Cerebellar cortex (tissue), 1 donor: ENCODE data around the gene ZDHHC11B.
A peak's percentile ranks its signal among the peaks of the same experiment; 100 is the strongest.
"Not testable (repeated sequence)": the region's sequence is repeated elsewhere in the genome, so short reads cannot be mapped to it uniquely, and the experiment has no call there.

Source experiments
- DNase-seq: peaks from one replicate; pipeline ENCODE4 v3.0.0-alpha.2; 2015; ENCODE audit warnings: low spot score

ZDHHC11B gene

GRCh38 chr5:784428-785177 lies at the start of gene ZDHHC11B:
Gene ZDHHC11B (minus strand): TSS chr5:784729. CDS start chr5:766919, 17,810 bp downstream.
- DNase-seq, result peak; percentile 91

- DNase-seq, result not testable (repeated sequence)
Observed at GRCh38 chr5:834013-834412, 49.5 kb upstream of the ZDHHC11B start.

- DNase-seq, result not testable (repeated sequence)
Observed at GRCh38 chr5:828194-828593, 43.7 kb upstream of the ZDHHC11B start.

DNA sequence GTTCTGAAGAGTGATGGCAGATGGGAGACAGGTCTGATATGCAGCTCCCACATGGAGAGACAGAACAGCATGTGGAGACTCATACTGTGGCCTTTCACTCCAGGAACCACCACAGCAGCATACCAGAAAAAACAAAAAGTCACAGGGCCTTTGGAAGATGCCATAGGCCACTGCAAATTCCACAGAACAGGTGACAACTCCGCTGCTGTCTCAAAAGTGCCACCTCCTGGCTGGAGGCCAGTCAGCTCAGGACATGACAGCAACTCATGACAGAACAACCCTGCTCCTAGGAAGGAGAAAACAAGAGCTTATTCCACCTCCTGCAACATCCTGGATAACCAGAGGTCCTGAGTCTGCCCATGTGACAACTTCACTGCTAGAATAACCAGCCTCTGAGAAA lies 41.0 kb upstream of the ZDHHC11B start:
- DNase-seq, result not testable (repeated sequence)

GRCh38 chr5:821504-821903 lies 37.0 kb upstream of the ZDHHC11B start:
- DNase-seq, result peak; percentile 33

DNA sequence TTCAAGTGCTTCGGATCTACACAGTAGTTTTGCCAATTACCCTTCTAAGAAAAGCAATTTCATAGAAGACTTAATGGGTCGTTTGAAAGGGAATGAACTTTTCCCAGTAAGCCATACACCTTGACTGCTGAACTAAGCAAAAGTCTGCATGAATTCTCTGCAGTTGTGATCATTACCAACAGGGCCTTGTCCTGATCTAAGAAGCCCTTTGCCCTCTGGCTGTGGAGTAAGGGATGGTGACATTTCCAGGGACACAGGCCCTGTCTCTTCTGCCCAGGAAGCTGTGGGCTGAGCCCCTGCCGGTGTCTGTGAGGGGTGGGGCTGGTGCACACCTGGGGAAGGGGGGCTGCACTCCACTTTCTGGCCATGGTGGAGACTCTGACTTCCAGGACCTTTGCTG lies 35.7 kb upstream of the ZDHHC11B start:
- DNase-seq, result no peak

GRCh38 chr5:819078-819477 lies 34.5 kb upstream of the ZDHHC11B start:
- no peak for DNase-seq

GRCh38 chr5:816176-816575 lies 31.6 kb upstream of the ZDHHC11B start:
- no peak for DNase-seq

DNA sequence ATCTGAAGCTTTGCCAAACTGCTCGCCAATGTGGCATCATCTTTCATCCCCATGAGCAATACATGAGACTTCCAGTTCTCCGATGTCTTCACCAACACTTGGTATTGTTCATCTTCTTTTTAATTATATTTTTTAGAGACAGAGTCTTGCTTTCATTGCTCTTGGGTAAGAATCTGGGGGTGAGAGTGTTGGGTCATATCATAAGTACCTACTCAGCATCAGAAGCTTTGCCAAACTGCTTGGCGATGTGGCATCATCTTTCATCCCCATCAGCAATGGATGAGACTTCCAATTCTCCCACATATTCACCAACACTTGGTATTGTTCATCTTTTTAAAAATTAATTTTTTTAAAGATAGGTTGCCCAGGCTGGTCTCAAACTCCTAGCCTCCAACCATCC lies 30.9 kb upstream of the ZDHHC11B start:
- DNase-seq, result no peak

GRCh38 chr5:813575-813974 lies 29.0 kb upstream of the ZDHHC11B start:
- DNase-seq, result not testable (repeated sequence)

GRCh38 chr5:811384-811783 lies 26.9 kb upstream of the ZDHHC11B start:
- not testable (repeated sequence) for DNase-seq

DNA sequence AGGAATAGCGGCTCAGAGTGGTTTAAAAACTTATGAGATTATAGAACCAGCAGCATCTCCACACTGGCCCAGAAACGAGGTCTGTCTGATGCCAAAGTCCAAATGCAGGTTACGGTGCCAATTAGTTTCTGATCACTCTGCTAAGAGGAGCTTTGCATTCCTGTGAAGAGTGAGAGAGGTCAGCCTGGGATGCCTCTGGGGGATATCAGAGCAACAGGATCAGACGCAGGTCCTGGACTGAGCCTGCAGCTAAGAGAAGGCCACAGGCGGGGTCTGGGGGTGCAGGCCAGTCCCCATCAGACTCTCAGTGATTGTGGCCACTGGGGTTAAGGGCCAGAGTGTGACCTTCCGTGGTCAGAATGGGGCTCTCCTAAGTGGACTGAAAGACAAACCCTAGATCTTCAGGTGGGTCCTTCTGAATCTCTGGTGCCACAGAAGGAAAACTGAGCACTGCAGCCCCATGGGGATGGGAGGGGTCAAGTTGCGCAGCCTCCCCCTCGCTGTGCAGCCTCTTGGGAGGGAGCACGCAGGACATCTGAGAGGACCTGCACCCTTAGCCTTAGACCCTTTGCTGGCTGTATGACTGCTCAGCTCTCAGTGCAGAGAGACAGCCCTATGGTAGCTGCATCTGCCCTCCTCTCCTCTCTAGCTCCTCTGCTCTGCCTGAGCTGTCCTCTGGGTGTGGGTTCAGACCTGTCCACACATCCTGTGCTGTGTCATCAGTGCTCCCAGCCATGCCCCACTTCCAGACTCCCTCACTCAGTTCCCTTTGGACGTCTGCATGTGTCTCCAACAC lies 23.4 kb upstream of the ZDHHC11B start:
- DNase-seq, result not testable (repeated sequence)

GRCh38 chr5:801472-801871 lies 16.9 kb upstream of the ZDHHC11B start:
- DNase-seq, result no peak

DNA sequence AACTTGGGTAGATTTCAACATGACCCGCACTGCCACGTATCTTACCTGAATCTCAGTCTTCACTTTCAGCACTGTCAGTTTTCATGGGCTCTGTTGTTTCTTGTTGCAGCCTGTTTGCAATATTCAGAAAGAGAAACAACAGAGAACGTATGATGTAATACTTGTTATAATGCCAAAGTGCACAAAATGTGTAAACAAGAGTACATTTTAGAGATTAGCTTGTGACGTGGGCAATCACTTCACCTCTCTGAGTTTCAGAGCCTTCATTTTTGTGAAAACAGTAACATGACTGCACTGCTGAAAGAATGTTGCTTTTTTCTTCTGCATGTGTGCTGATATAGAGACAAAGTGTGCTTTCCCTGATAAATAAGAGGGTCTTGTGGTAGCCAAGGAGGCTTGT lies 16.5 kb upstream of the ZDHHC11B start:
- not testable (repeated sequence) for DNase-seq

- DNase-seq, result not testable (repeated sequence)
Observed at GRCh38 chr5:798505-799138, 14.1 kb upstream of the ZDHHC11B start.

- not testable (repeated sequence) for DNase-seq
Observed at GRCh38 chr5:797986-798385, 13.5 kb upstream of the ZDHHC11B start.

GRCh38 chr5:795873-796272 lies 11.3 kb upstream of the ZDHHC11B start:
- DNase-seq, result not testable (repeated sequence)

- DNase-seq, result not testable (repeated sequence)
Observed at GRCh38 chr5:794948-795347, 10.4 kb upstream of the ZDHHC11B start.

DNA sequence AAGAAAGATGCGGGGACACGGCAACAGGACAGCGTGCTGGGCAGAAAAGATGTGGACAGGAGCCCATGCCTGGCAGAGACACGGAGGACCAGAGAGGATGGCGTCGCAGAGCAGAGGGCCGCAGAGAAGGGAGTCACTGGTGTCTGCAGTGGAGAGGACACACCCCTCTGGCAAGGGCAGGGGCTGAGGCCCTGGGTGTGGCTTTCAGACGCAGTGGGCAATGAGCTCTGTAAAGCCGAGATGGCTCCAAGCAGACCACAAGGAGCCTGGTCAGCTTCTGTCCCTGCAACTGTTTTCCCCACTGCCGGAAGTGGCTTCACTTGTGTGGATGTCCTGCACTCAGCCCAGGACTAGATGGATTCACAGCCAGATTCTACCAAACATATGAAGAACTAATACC lies 4.2 kb upstream of the ZDHHC11B start:
- DNase-seq, result not testable (repeated sequence)

GRCh38 chr5:787857-788233 lies 3.3 kb upstream of the ZDHHC11B start:
- not testable (repeated sequence) for DNase-seq

DNA sequence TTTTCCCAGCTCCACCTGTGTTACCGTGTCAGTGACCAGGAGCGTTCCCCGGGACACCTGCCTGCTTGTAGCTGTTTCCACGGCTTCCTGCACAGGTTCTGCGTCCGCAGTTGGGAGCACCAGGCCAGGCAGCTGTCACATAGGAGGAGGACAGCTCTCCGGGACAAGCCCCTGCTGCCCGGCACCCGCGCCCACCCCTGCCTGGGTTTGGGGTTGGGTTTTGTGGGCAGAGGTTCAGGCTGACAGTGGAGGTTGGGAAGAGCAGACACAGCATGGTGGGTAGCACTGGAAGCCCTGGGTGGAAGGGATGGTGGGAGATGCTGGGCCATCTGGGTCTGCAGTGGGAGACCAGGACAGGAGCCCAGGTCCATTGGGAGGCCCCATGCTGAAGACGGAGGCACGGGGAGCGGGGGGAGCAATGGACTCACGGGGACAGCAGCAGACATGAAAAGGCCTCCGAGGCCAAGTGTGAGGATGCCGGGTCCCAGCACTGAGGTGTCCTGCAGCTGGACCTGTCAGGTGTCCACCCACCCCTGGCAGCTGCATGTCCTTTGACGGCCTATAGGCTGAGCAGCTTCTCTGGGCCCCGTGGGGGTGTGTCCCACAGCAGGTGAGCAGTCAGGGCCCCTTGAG lies 2.8 kb upstream of the ZDHHC11B start:
- not testable (repeated sequence) for DNase-seq

GRCh38 chr5:785181-785705 lies 714 bp upstream of the ZDHHC11B start:
- DNase-seq, result not testable (repeated sequence)
